ENCODE results near the gene NCMAP. TPM values are rescaled to one million over a fixed set of nuclear protein-coding genes. Genes with fewer than 3 reads are reported as not detected.

NCMAP gene
- total RNA-seq, 1 donor from 2014 or later, result 0.49 TPM

DNA sequence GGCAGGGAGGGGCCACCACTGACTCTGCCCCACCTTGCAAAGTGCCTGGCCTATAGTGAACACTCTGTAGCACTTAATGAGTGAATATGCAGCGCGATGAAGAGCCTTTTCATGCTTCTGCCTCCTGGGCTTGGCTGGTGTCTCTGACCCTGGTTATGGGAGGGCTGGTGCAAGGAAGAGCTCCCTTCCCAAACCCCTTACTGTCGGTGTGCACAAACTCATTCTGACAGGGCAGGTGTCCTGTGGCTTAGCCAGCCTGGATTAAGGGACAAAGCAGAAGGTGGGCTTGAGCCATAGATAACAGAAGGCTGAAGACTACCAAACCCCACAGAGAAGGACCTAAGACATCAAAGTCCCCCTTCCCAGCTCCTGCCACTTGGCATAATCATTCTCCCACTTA lies 2.0 kb upstream of the NCMAP start:
- H3K27ac Mint-ChIP-seq, result peak overlapping the region; percentile 94

DNA sequence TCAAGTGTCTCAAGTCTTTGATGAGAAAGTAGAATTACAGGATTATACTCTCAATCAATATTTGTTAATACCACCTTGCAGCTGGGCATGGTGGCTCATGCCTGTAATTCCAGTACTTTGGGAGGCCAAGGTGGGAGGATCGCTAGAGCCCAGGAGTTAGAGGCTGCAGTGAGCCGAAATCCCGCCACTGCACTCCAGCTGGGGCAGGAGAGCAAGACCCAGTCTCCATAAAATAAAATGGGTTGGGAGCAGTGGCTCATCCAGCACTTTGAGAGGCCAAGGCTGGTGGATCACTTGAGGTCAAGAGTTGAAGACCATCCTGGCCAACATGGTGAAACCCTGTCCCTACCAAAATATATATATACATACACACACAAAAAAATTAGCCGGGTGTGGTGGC lies 1.2 kb upstream of the NCMAP start:
- H3K9me3 Mint-ChIP-seq, result no peaks in the 10 kb centered on the region
- no peak for DNase-seq (ENCODE audit: low spot score)
- Histone ChIP-seq H3F3A (ENCODE audit: low read depth) (peaks cover 3% of the 10 kb centered on the region), H3K9ac (no peak overlapping the region), H3K9me3 (ENCODE audit: low read depth) (no peaks in the 10 kb centered on the region), H3K79me2 (ENCODE audit: low read depth) (no peaks in the 10 kb centered on the region), H3K27ac (no peak overlapping the region), H3K4me1 (peaks cover 10% of the 10 kb centered on the region), H3K36me3 (no peaks in the 10 kb centered on the region), H3K27me3 (peaks cover 51% of the 10 kb centered on the region), H4K20me1 (ENCODE audit: low read depth) (no peaks in the 10 kb centered on the region), H2AFZ (replicated peaks) (no peak overlapping the region), H3K4me3 (no peak overlapping the region), H3K4me2 (no peak overlapping the region)
- no peaks in the 10 kb centered on the region for H3K36me3 Mint-ChIP-seq
- no peak overlapping the region for H3K4me3 Mint-ChIP-seq
- TF ChIP-seq EZH2 (IDR thresholded peaks at IDR 0.05) (no peak), EZH2phosphoT487 (IDR thresholded peaks at IDR 0.05) (no peak)
- TF ChIP-seq, protein P1, sequence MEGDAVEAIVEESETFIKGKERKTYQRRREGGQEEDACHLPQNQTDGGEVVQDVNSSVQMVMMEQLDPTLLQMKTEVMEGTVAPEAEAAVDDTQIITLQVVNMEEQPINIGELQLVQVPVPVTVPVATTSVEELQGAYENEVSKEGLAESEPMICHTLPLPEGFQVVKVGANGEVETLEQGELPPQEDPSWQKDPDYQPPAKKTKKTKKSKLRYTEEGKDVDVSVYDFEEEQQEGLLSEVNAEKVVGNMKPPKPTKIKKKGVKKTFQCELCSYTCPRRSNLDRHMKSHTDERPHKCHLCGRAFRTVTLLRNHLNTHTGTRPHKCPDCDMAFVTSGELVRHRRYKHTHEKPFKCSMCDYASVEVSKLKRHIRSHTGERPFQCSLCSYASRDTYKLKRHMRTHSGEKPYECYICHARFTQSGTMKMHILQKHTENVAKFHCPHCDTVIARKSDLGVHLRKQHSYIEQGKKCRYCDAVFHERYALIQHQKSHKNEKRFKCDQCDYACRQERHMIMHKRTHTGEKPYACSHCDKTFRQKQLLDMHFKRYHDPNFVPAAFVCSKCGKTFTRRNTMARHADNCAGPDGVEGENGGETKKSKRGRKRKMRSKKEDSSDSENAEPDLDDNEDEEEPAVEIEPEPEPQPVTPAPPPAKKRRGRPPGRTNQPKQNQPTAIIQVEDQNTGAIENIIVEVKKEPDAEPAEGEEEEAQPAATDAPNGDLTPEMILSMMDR (IDR thresholded peaks at IDR 0.05), result no peak
- H3K4me1 Mint-ChIP-seq, result peaks cover 72% of the 10 kb centered on the region
- H3K27ac Mint-ChIP-seq, result no peak overlapping the region
- H3K27me3 Mint-ChIP-seq (ENCODE audit: insufficient read depth, low read depth), result peaks cover 30% of the 10 kb centered on the region

More for the DNA sequence above, 2.0 kb upstream of the NCMAP start:
- no peaks in the 10 kb centered on the region for H4K20me1 ChIP-seq (ENCODE audit: low read depth)
- TF ChIP-seq, protein P1 (IDR thresholded peaks at IDR 0.05), result no peak
- H3K4me3 Mint-ChIP-seq, result peak overlapping the region; percentile 41
- H3K9me3 ChIP-seq (ENCODE audit: low read depth), result no peaks in the 10 kb centered on the region
- no peak overlapping the region for H3K4me2 ChIP-seq
- peaks cover 51% of the 10 kb centered on the region for H3K27me3 ChIP-seq
- no peak overlapping the region for H2AFZ ChIP-seq (replicated peaks)
- H3F3A ChIP-seq (ENCODE audit: low read depth), result peaks cover 3% of the 10 kb centered on the region
- peaks cover 28% of the 10 kb centered on the region for H3K27me3 Mint-ChIP-seq (ENCODE audit: insufficient read depth, low read depth)
- no peaks in the 10 kb centered on the region for H3K9me3 Mint-ChIP-seq
- no peak for DNase-seq (ENCODE audit: low spot score)
- H3K36me3 ChIP-seq, result no peaks in the 10 kb centered on the region
- no peak overlapping the region for H3K27ac ChIP-seq
- H3K9ac ChIP-seq, result no peak overlapping the region
- H3K79me2 ChIP-seq (ENCODE audit: low read depth), result no peaks in the 10 kb centered on the region
- H3K36me3 Mint-ChIP-seq, result no peaks in the 10 kb centered on the region
- no peak overlapping the region for H3K4me3 ChIP-seq
- H3K4me1 Mint-ChIP-seq, result peaks cover 69% of the 10 kb centered on the region
- H3K4me1 ChIP-seq, result peaks cover 10% of the 10 kb centered on the region

DNA sequence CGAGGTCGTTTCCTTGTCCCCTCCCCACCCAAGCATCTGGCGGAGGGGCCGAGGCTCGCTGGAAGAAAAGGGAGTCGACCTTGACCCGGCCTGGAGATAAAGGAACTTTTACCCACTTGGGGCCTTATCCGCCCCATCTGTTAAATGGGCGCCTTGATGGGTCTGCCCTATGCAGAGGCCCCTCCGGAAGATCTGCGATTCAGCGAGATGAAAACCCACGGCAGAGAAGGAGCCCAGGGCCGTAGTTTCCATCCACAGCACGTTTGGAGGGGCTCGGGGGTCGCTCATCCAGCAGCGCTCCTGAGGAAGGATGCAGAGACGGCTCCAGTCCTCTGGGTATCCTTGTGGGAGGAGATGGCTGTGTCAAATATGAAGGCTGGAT lies 518 bp downstream of the NCMAP start:
- H3K4me2 ChIP-seq, result peak overlapping the region; percentile 84
- TF ChIP-seq EZH2phosphoT487 (IDR thresholded peaks at IDR 0.05) (no peak), EZH2 (IDR thresholded peaks at IDR 0.05) (no peak)
- TF ChIP-seq, protein P1 (IDR thresholded peaks at IDR 0.05), result no peak
- no peaks in the 10 kb centered on the region for H4K20me1 ChIP-seq (ENCODE audit: low read depth)
- H3K4me1 ChIP-seq, result peaks cover 10% of the 10 kb centered on the region
- Mint-ChIP-seq H3K4me3 (peak overlapping the region; percentile 73), H3K27me3 (ENCODE audit: insufficient read depth, low read depth) (peaks cover 33% of the 10 kb centered on the region), H3K9me3 (no peaks in the 10 kb centered on the region), H3K36me3 (no peaks in the 10 kb centered on the region), H3K4me1 (peaks cover 66% of the 10 kb centered on the region), H3K27ac (no peak overlapping the region)
- no peak overlapping the region for H3K27ac ChIP-seq
- DNase-seq (ENCODE audit: low spot score), result no peak
- no peaks in the 10 kb centered on the region for H3K79me2 ChIP-seq (ENCODE audit: low read depth)
- peaks cover 3% of the 10 kb centered on the region for H3F3A ChIP-seq (ENCODE audit: low read depth)
- H3K4me3 ChIP-seq, result peak overlapping the region; percentile 49
- no peak overlapping the region for H3K9ac ChIP-seq
- H3K9me3 ChIP-seq (ENCODE audit: low read depth), result no peaks in the 10 kb centered on the region
- H2AFZ ChIP-seq (replicated peaks), result peak overlapping the region; percentile 54
- H3K36me3 ChIP-seq, result no peaks in the 10 kb centered on the region
- H3K27me3 ChIP-seq, result peaks cover 51% of the 10 kb centered on the region
